ENCODE results near the gene ENOX2.

The ENOX2 gene

GRCh38 chrX:130691576-130691975 is 211.4 kb downstream of the ENOX2 start:
- no peak overlapping the region for H3K18ac ChIP-seq (ENCODE audit: low read depth in 1 of 2, low read length in 2 of 2)
- H3K4me2 ChIP-seq (ENCODE audit: low read length, poor library complexity, severe bottlenecking), result no peak overlapping the region
- no peak overlapping the region for H4K91ac ChIP-seq (ENCODE audit: low read length)
- WGBS, result 100% methylated on average over 2 of the region's 3 CpGs
- H3K4me1 ChIP-seq (ENCODE audit: control insufficient read depth, insufficient read depth, low read depth, low read length), result no peaks in the 10 kb centered on the region
- peaks cover 0 to 13% of the 10 kb centered on the region in 2 experiments for H3K36me3 ChIP-seq (ENCODE audit: control insufficient read depth in 1 of 2, insufficient read depth in 2 of 2, low read depth in 1 of 2, low read length in 2 of 2)
- no peak overlapping the region for H4K8ac ChIP-seq (ENCODE audit: low read length)
- peaks cover 0 to 4% of the 10 kb centered on the region in 2 experiments for H3K27me3 ChIP-seq (ENCODE audit: control insufficient read depth in 1 of 2, insufficient read depth in 1 of 2, low read length in 2 of 2)
- no peak overlapping the region for H2BK15ac ChIP-seq (ENCODE audit: low read depth, poor library complexity, severe bottlenecking)
- no peaks in the 10 kb centered on the region for H3K79me1 ChIP-seq (replicated peaks; ENCODE audit: low read length, poor library complexity, severe bottlenecking)
- DNase-seq, result no peak
- H3K27ac ChIP-seq (ENCODE audit: low read length, poor library complexity, severe bottlenecking), result no peak overlapping the region
- no peak overlapping the region for H2BK120ac ChIP-seq (ENCODE audit: low read depth, low read length)
- no peak overlapping the region for H3K23ac ChIP-seq (ENCODE audit: low read length in 2 of 2)
- H3K4me3 ChIP-seq (ENCODE audit: insufficient read depth in 1 of 2, low read depth in 1 of 2, low read length in 2 of 2), result no peak overlapping the region
- no peak overlapping the region for H2BK12ac ChIP-seq (ENCODE audit: low read length in 2 of 2)
- H2AFZ ChIP-seq (ENCODE audit: low read depth, low read length), result no peak overlapping the region
- H3K9ac ChIP-seq (ENCODE audit: low read length), result no peak overlapping the region
- H3K14ac ChIP-seq (ENCODE audit: low read length in 2 of 2), result no peak overlapping the region
- no peaks in the 10 kb centered on the region for H3K9me3 ChIP-seq (ENCODE audit: control insufficient read depth, low read length)
- no peak overlapping the region for H3K4ac ChIP-seq (ENCODE audit: low read depth in 1 of 2, low read length in 2 of 2)
- H2AK5ac ChIP-seq (ENCODE audit: low read length, severe bottlenecking), result no peak overlapping the region
- no peak overlapping the region for H2BK5ac ChIP-seq (ENCODE audit: low read depth, low read length, poor library complexity, severe bottlenecking)

DNA sequence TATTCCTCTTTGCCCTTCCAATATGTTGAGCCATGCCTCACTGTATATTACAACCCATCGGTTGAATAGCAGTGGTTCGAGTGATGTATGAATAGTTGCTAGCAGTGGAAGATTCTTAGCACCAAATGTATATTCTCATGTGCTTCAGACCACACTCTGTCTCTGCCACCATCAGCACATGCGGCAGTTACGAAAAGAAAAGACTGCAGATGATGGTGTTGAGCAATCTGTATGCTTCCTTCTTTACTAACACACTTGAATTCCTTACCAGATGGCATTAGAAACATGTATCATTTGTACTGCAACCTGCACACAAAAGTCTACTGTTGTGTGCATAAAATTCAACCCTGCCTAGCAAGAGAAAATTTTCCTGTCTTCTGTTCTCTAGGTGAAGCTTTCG is 214.6 kb downstream of the ENOX2 start:
- WGBS, result 94% methylated on average over 3 of the region's 5 CpGs
- H2AFZ ChIP-seq (ENCODE audit: low read depth, low read length), result no peak overlapping the region
- H2BK12ac ChIP-seq (ENCODE audit: low read length in 2 of 2), result no peak overlapping the region
- no peak overlapping the region for H3K4ac ChIP-seq (ENCODE audit: low read depth in 1 of 2, low read length in 2 of 2)
- H3K4me3 ChIP-seq (ENCODE audit: insufficient read depth in 1 of 2, low read depth in 1 of 2, low read length in 2 of 2), result no peak overlapping the region
- H3K36me3 ChIP-seq (ENCODE audit: control insufficient read depth in 1 of 2, insufficient read depth in 2 of 2, low read depth in 1 of 2, low read length in 2 of 2), result peaks cover 0 to 13% of the 10 kb centered on the region in 2 experiments
- no peak overlapping the region for H3K27ac ChIP-seq (ENCODE audit: low read length, poor library complexity, severe bottlenecking)
- no peak overlapping the region for H2BK15ac ChIP-seq (ENCODE audit: low read depth, poor library complexity, severe bottlenecking)
- no peak overlapping the region for H4K91ac ChIP-seq (ENCODE audit: low read length)
- peaks cover 0 to 8% of the 10 kb centered on the region in 2 experiments for H3K27me3 ChIP-seq (ENCODE audit: control insufficient read depth in 1 of 2, insufficient read depth in 1 of 2, low read length in 2 of 2)
- H4K8ac ChIP-seq (ENCODE audit: low read length), result no peak overlapping the region
- no peak overlapping the region for H3K9ac ChIP-seq (ENCODE audit: low read length)
- no peak overlapping the region for H2AK5ac ChIP-seq (ENCODE audit: low read length, severe bottlenecking)
- no peak overlapping the region for H2BK120ac ChIP-seq (ENCODE audit: low read depth, low read length)
- DNase-seq, result no peak
- no peaks in the 10 kb centered on the region for H3K79me1 ChIP-seq (replicated peaks; ENCODE audit: low read length, poor library complexity, severe bottlenecking)
- H3K23ac ChIP-seq (ENCODE audit: low read length in 2 of 2), result no peak overlapping the region
- no peaks in the 10 kb centered on the region for H3K9me3 ChIP-seq (ENCODE audit: control insufficient read depth, low read length)
- no peaks in the 10 kb centered on the region for H3K4me1 ChIP-seq (ENCODE audit: control insufficient read depth, insufficient read depth, low read depth, low read length)
- no peak overlapping the region for H3K14ac ChIP-seq (ENCODE audit: low read length in 2 of 2)
- H3K4me2 ChIP-seq (ENCODE audit: low read length, poor library complexity, severe bottlenecking), result no peak overlapping the region
- H2BK5ac ChIP-seq (ENCODE audit: low read depth, low read length, poor library complexity, severe bottlenecking), result no peak overlapping the region
- H3K18ac ChIP-seq (ENCODE audit: low read depth in 1 of 2, low read length in 2 of 2), result no peak overlapping the region

- H4K8ac ChIP-seq (ENCODE audit: low read length), result no peak overlapping the region
- H3K27me3 ChIP-seq (ENCODE audit: control insufficient read depth in 1 of 2, insufficient read depth in 1 of 2, low read length in 2 of 2), result peaks cover 0 to 11% of the 10 kb centered on the region in 2 experiments
- no peak overlapping the region for H3K4me3 ChIP-seq (ENCODE audit: insufficient read depth in 1 of 2, low read depth in 1 of 2, low read length in 2 of 2)
- no peak overlapping the region for H3K18ac ChIP-seq (ENCODE audit: low read depth in 1 of 2, low read length in 2 of 2)
- H3K79me1 ChIP-seq (replicated peaks; ENCODE audit: low read length, poor library complexity, severe bottlenecking), result no peaks in the 10 kb centered on the region
- H2BK5ac ChIP-seq (ENCODE audit: low read depth, low read length, poor library complexity, severe bottlenecking), result no peak overlapping the region
- H4K91ac ChIP-seq (ENCODE audit: low read length), result no peak overlapping the region
- H3K14ac ChIP-seq (ENCODE audit: low read length in 2 of 2), result no peak overlapping the region
- H2AFZ ChIP-seq (ENCODE audit: low read depth, low read length), result no peak overlapping the region
- H3K9ac ChIP-seq (ENCODE audit: low read length), result peak overlapping the region; percentile 48
- H2BK12ac ChIP-seq (ENCODE audit: low read length in 2 of 2), result no peak overlapping the region
- H3K4me1 ChIP-seq (ENCODE audit: control insufficient read depth, insufficient read depth, low read depth, low read length), result no peaks in the 10 kb centered on the region
- 14% methylated on average over 2 of the region's 2 CpGs for WGBS
- no peak overlapping the region for H3K4me2 ChIP-seq (ENCODE audit: low read length, poor library complexity, severe bottlenecking)
- no peak overlapping the region for H3K4ac ChIP-seq (ENCODE audit: low read depth in 1 of 2, low read length in 2 of 2)
- no peaks in the 10 kb centered on the region for H3K9me3 ChIP-seq (ENCODE audit: control insufficient read depth, low read length)
- H2BK120ac ChIP-seq (ENCODE audit: low read depth, low read length), result no peak overlapping the region
- peaks cover 0 to 11% of the 10 kb centered on the region in 2 experiments for H3K36me3 ChIP-seq (ENCODE audit: control insufficient read depth in 1 of 2, insufficient read depth in 2 of 2, low read depth in 1 of 2, low read length in 2 of 2)
- H2BK15ac ChIP-seq (ENCODE audit: low read depth, poor library complexity, severe bottlenecking), result no peak overlapping the region
- no peak overlapping the region for H3K23ac ChIP-seq (ENCODE audit: low read length in 2 of 2)
- peak overlapping the region; percentile 69 for H3K27ac ChIP-seq (ENCODE audit: low read length, poor library complexity, severe bottlenecking)
- H2AK5ac ChIP-seq (ENCODE audit: low read length, severe bottlenecking), result no peak overlapping the region
- peak; percentile 56 for DNase-seq
Measured at GRCh38 chrX:130682990-130683389, 220.0 kb downstream of the ENOX2 start.

DNA sequence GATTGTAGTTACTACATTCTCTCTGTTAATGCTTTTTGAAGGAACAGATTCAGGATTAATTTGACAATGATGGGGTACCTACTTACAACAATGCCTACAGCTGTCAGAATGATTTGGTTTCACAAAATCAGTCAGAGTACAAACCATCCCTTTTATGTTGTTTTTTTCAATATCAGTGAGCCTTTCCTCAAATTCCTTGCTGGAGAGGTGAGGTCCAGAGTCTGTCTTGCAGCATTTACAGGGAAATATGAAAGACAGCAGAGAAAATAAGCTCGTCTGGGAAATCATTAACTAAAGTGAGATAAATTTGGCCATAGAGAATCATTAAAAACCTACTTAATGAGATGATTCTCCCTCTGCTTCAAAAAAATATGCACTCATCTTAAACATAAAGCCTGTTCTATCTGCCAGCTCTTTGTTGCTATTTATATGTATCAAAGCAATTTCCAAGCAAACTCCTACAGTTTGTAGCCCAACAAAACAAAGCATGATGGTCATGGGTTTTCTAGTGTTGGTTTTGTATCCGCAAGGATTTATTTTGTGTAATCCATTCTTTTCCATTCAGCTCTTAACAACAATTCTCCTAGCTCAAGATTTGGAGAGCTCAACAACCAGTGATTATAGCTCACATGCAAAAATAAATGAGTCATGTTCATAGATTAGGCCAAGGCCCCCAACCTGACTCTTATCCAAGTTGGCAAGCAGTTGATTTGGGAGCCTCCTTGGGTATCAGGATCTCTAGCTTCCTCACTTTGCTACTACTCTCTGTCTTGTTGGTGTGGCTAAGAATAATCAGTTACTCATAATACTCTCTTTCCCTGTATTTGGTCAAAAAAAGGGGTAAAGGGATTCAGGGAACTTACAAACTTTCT is 222.6 kb downstream of the ENOX2 start:
- H3K4ac ChIP-seq (ENCODE audit: low read depth in 1 of 2, low read length in 2 of 2), result no peak overlapping the region
- H3K79me1 ChIP-seq (replicated peaks; ENCODE audit: low read length, poor library complexity, severe bottlenecking), result no peaks in the 10 kb centered on the region
- no peak overlapping the region for H4K8ac ChIP-seq (ENCODE audit: low read length)
- H3K9ac ChIP-seq (ENCODE audit: low read length), result peak overlapping the region; percentile 20
- H3K4me3 ChIP-seq (ENCODE audit: insufficient read depth in 1 of 2, low read depth in 1 of 2, low read length in 2 of 2), result no peak overlapping the region
- peak overlapping the region; percentile 68 for H3K27ac ChIP-seq (ENCODE audit: low read length, poor library complexity, severe bottlenecking)
- H2BK12ac ChIP-seq (ENCODE audit: low read length in 2 of 2), result no peak overlapping the region
- H2BK15ac ChIP-seq (ENCODE audit: low read depth, poor library complexity, severe bottlenecking), result no peak overlapping the region
- no peak overlapping the region for H2BK120ac ChIP-seq (ENCODE audit: low read depth, low read length)
- 100% methylated on average over 1 of the region's 2 CpGs for WGBS
- no peak overlapping the region for H4K91ac ChIP-seq (ENCODE audit: low read length)
- H3K23ac ChIP-seq (ENCODE audit: low read length in 2 of 2), result no peak overlapping the region
- H3K18ac ChIP-seq (ENCODE audit: low read depth in 1 of 2, low read length in 2 of 2), result no peak overlapping the region
- H3K4me2 ChIP-seq (ENCODE audit: low read length, poor library complexity, severe bottlenecking), result no peak overlapping the region
- no peak overlapping the region for H2AFZ ChIP-seq (ENCODE audit: low read depth, low read length)
- H3K36me3 ChIP-seq (ENCODE audit: control insufficient read depth in 1 of 2, insufficient read depth in 2 of 2, low read depth in 1 of 2, low read length in 2 of 2), result peaks cover 0 to 4% of the 10 kb centered on the region in 2 experiments
- no peak overlapping the region for H2BK5ac ChIP-seq (ENCODE audit: low read depth, low read length, poor library complexity, severe bottlenecking)
- H3K14ac ChIP-seq (ENCODE audit: low read length in 2 of 2), result no peak overlapping the region
- H2AK5ac ChIP-seq (ENCODE audit: low read length, severe bottlenecking), result no peak overlapping the region
- H3K9me3 ChIP-seq (ENCODE audit: control insufficient read depth, low read length), result no peaks in the 10 kb centered on the region
- peaks cover 0 to 6% of the 10 kb centered on the region in 2 experiments for H3K27me3 ChIP-seq (ENCODE audit: control insufficient read depth in 1 of 2, insufficient read depth in 1 of 2, low read length in 2 of 2)
- DNase-seq, result no peak
- no peaks in the 10 kb centered on the region for H3K4me1 ChIP-seq (ENCODE audit: control insufficient read depth, insufficient read depth, low read depth, low read length)

Data from mesenchymal stem cell (in vitro differentiated cells and primary cell).